GM18907 (cell line): ENCODE data around the gene ZNF396.

Experiments used
- ATAC-seq: cut with Tn5 transposase; IDR thresholded peaks from one replicate; pipeline ENCODE4 v1.9.1; 2021; ENCODE audit warnings: mild to moderate bottlenecking, moderate library complexity; ENCODE audit not compliant: unreplicated experiment

Gene ZNF396

GRCh38 chr18:35386600-35387100 is 9.5 kb upstream of the ZNF396 start:
- ATAC-seq = peak; percentile 77

GRCh38 chr18:35383136-35383535 is 6.0 kb upstream of the ZNF396 start:
- no peak for ATAC-seq

DNA sequence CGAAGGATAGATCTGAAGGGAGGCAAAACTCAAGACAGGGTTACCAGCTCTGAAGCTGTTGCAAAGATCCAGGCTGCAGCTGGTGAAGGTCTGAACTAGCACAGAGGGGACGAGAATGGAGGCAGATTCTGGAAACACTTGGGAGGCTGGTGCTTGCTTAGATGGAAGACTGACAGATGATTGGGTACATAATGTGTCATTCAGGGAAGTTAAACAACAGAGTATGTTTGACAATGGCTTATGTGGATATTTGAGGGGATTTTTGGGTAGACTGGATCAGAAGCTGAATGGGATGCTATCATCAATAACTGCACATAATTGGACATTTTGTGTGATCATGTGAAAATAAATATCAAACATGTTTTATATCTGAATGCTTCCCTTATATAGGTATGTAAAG is 2.3 kb upstream of the ZNF396 start:
- ATAC-seq = no peak

GRCh38 chr18:35378574-35378896 is 1.4 kb upstream of the ZNF396 start:
- ATAC-seq = no peak

DNA sequence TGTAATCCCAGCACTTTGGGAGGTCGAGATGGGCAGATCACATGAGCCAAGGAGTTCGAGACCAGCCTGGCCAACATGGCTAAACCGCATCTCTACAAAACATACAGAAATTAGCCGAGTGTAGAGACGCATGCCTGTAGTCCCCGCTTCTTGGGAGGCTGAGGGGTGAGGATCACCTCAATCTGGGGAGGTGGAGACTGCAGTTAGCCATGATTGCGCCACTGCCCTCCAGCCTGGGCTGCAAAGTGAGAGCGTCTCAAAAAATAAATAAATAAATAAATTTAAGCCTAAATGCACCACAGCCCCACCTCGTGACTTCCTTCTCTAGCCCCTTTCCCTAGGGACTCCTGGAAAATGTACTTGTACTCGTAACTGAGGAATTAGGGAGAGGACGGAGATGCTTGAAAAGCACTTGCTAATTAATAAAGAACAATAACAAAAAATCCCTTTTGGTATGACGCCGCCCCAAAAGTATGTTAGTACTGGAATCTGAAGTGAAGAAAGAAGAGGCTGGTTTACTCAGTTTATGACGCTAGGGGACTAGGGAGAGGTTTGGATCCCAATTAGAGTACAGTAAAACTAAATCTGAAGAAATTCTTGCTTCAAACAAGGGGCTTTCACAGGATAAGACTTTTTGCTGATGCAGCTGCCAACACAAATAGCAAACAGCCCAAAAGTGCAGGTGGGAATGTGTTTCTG is 887 bp upstream of the ZNF396 start:
- no peak for ATAC-seq

DNA sequence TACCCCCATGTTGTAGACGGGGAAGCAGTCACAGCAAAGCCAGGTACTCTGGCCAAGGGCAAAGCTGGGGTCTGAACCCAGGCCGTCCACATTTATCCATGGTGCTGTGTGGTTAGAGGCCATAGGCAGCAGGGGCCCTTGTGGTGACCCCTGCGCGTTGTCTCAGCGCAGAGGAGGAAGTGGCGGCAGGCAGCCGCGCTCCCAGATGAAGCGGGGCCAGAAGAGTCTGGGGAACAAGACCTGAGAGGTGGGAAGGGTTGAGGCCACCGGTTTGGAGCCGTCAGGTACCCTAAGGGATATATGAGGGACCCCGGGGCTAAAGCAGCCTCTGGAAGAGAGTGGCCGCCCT is 770 bp downstream of the ZNF396 start:
- ATAC-seq = peak; percentile 71

DNA sequence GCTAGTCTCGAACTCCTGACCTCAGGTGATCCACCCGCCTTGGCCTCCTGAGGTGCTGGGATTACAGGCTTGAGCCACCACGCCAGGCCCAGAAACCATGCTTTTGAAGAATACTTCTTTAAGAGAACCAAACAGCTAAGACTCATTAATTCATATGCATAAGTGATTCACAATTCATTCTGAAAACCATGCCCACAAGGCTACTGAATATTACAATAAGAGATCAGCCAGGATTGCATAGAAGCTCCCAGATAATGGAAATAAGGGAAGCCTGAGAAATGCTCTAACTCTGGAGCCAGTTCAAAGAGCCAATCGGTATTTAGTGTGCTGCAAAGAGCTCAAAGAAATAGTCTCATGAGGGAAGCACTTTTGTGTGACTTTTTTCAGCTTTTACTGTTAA is 2.4 kb downstream of the ZNF396 start:
- ATAC-seq = no peak

DNA sequence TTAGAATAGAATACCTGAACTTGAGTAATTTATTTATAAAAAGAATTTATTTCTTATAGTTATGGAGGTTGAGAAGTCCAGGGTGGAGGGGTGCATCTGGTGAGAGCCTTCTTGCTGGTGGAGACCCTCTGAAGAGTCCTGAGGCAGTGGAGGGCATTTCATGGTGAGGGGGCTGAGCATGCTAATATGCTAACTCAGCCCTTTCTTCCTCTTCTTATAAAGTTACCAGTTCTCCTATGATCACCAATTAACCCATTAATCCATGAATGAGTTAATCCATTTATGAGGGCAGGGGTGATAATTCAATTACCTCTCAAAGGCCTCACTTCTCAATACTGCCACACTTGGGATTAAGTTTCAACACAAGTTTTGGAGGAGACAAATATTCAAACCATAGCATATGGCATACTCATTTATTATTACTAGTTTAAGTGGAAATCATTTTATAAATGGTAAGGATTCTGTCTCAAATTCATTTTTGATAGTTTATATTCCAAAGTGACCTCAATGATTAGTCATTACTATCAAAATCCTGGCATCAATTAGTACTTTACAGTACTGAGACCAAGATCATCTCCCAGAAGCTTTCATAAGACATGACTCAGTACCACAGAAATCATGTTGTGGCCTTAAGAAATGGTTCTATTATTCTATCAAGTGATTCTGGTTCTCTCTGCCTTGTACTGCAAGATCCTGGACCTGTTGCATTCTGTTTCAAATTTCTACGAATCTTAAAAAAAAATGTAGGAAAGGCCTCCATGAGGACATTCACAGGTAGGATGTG is 5.5 kb downstream of the ZNF396 start:
- no peak for ATAC-seq

DNA sequence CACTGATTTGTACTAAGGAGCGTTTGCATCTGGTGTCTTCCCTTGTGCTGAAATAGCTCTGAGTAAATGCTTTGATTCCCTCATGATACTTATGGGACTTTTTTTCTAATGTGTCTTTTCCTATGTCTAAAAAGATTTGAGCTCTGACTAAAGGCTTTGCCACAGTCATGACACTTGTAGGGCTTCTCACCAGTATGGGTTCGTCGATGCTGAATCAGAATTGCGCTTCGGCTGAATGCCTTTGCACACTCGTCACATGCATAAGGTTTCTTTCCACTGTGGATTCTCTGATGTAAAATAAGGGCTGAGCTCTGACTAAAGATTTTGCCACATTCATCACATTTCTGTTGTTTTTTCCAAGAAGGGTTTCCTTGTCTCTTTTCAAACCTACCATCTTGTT is 8.0 kb downstream of the ZNF396 start:
- ATAC-seq = no peak

DNA sequence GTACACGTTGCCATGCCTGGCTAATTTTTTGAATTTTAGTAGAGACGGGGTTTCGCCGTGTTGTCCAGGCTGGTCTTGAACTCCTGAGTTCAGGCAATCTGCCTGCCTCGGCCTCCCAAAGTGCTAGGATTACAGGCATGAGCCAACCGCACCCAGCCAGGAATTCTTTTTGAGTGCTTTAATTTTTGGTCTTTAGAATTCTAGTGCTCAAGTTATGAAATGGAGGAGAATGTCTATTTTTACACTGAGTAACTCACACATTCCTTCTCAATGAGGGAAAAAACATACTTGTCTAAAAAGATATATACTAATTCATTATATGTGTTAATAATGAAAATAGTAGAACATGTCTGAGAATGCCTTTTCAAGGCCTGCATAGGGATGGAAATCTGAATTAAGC is 8.5 kb downstream of the ZNF396 start:
- no peak for ATAC-seq

- no peak for ATAC-seq
Measured at GRCh38 chr18:35362531-35362930, 14.6 kb downstream of the ZNF396 start.

- ATAC-seq = no peak
Measured at GRCh38 chr18:35361570-35362321, 15.4 kb downstream of the ZNF396 start.

DNA sequence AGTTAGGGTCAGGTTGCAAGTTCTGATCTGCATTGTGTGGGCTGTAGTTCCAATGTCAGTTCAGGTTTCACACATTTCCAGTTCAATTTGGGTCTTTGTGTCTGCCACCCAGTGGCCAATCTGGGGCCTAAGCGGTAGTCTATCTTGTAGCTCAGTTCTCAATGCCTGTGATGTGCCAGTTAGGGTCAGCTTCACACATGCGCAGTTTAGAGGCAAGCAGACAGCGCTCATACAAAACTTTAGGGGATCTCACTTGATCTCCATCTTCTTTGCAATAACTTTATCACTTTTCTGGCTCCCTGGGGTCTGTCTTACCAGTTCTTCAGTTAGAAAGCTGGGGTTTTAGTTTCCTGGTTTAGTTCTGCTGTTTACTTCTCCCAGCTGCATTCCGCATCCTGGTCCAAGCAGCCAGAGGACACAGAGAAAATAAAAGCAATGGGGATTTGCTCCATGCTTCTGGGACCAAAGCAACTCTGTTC is 22.0 kb downstream of the ZNF396 start:
- ATAC-seq = peak; percentile 100

GRCh38 chr18:35352778-35353177 is 24.4 kb downstream of the ZNF396 start:
- no peak for ATAC-seq

GRCh38 chr18:35352283-35352682 is 24.9 kb downstream of the ZNF396 start:
- no peak for ATAC-seq

GRCh38 chr18:35348001-35348400 is 29.1 kb downstream of the ZNF396 start:
- no peak for ATAC-seq

GRCh38 chr18:35345950-35346349 is 31.2 kb downstream of the ZNF396 start:
- no peak for ATAC-seq

DNA sequence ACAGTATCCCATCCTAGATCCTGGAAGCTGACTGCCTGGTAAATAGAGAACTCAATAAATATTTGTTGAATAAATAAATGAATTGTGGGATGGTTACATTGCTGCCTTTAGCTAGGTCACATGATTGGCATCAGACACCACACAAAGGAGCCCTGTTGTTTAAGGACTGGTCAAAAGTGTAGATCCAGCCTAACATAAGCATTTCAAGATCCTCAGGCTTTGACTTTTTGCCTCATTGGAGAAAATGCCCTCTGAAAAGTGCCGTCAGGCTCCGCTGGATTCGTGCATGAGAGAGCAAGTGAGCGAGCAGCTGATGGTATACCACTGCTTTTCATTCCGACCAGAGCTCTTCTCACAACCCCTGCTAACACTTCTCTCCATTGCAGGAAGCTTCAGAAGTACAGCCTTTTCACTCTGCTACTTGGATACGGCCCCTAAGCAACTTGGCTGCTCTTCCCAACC is 31.6 kb downstream of the ZNF396 start:
- ATAC-seq = peak; percentile 43

- no peak for ATAC-seq
Measured at GRCh38 chr18:35344736-35345459, 32.2 kb downstream of the ZNF396 start.

GRCh38 chr18:35343936-35344735 is 33.0 kb downstream of the ZNF396 start, which contains the start of gene ZNF24:
ZNF24 (minus strand) TSS chr18:35344420; CDS start chr18:35340650, 3,770 bp downstream.
- peak; percentile 90 for ATAC-seq
